Measurements from ENCODE around the gene FSIP1.

Gene FSIP1

DNA sequence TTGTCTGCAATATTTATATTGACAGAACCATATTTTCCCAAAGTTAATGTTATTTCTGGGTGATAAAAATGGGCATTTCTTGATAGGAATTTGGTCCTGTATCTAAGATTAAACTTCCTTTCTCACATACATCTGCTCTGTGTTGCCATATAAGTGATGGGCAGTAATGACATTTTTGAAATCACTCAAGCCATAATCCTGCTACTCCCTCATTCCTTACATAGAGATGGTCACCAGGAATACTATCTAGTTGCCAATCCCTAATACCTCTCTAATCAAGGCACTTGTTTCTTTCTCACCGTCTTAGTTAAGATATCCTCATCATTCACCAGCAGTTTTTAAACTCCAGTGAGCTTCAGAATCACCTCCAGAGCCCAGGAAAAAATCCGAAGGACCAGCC, 68.4 kb downstream of the FSIP1 start:
- DNase-seq, result no peak

GRCh38 chr15:39713846-39714245, 68.8 kb downstream of the FSIP1 start:
- no peak for DNase-seq

- DNase-seq, result no peak
These were observed 72.0 kb downstream of the FSIP1 start for GRCh38 chr15:39710681-39711080.

DNA sequence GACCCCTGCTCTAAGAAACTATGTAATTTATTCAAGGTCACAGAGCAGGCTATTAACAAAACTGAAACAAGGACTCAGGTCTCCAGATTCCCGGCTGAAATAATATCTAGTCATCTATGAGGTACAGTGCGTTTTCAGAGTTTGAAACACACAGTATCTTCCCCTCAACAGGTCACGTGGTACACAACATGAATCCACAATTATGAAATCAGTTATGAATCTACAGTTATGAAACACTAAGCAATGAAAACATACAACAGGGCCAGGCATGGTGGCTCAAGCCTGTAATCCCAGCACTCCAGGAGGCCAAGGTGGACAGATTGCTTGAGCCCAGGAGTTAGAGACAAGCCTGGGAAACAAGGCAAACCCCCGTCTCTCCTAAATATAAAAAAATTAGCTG, 72.7 kb downstream of the FSIP1 start:
- no peak for DNase-seq

GRCh38 chr15:39706206-39706605, 76.4 kb downstream of the FSIP1 start:
- no peak for DNase-seq

GRCh38 chr15:39704689-39705088, 78.0 kb downstream of the FSIP1 start:
- DNase-seq, result no peak

DNA sequence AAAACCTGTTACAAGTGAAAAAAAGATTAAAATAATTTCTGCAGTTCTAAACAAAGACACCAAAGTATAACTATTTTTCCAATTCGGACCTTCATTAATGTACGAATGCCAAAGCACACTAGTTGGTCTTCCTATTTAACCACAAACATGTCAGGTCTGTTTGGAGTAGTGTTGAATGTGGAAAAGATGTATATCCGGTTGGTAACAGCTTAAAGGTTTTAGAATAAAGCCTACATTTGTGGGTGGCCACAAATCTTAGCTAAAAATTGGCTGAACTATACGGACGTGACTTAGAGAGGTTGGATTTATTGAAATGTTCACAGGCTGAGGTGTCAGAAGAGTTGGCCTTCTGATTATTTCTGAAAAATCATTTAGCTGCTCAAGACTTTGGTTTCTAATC, 78.4 kb downstream of the FSIP1 start:
- DNase-seq, result no peak

DNA sequence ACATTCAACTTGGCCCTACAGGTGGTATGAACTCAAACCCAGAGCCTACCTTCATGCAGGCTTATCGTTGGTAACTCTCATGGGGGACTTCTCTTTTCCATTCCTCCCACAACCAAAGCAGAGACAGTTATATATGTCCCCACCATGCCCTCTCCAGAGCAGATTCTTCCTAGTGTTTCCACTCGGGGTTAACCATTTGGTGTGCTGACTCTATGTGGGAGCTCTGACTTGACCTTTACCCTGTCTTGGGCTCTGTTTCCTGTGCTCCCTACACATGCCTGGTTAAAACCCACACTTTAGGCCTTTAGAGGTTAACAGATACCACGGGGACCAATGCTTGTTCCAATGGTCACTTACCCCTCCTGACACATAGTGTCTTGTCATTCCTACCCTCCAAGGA, 80.7 kb downstream of the FSIP1 start:
- DNase-seq, result no peak

- DNase-seq, result no peak
These were observed 82.3 kb downstream of the FSIP1 start for GRCh38 chr15:39700375-39700700.

DNA sequence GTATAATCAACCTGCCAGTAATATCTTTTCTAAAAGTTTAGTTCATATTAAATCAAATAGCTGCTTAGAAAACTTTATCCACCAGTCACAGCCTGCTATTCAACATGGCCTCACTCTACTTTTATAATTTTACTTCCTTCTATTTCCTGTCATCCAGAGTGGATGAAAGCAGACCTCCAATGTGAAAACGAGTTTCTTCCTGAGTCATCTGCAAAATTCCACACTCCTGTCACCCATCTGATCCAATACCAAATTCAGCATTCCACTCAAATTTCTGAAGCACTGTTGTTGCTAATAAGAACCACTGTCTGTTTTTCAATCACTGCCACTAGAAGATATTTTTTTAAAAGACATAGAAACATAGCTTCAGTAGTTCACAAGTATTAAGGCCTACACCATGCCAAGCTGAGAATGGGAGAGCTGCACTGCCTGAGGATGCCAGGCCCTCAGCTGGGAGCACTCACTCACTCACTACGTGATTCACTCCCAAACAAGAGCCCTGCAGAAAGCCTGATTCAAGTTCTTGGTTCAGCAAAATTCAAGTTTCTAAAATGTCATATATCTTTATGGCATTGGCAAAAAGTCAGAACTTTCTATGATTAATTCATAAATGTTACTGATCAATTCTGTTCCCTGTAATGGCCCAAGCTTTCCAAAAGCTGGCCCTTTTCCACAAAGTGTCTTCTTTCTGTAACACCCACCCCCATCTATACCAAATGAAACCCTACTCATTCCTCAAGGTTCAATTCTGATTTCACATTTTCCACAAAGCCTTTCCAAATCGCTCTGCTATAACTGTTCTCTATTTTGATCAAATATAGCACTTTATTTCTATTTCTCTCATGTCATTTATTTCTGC, 82.9 kb downstream of the FSIP1 start:
- no peak for DNase-seq

DNA sequence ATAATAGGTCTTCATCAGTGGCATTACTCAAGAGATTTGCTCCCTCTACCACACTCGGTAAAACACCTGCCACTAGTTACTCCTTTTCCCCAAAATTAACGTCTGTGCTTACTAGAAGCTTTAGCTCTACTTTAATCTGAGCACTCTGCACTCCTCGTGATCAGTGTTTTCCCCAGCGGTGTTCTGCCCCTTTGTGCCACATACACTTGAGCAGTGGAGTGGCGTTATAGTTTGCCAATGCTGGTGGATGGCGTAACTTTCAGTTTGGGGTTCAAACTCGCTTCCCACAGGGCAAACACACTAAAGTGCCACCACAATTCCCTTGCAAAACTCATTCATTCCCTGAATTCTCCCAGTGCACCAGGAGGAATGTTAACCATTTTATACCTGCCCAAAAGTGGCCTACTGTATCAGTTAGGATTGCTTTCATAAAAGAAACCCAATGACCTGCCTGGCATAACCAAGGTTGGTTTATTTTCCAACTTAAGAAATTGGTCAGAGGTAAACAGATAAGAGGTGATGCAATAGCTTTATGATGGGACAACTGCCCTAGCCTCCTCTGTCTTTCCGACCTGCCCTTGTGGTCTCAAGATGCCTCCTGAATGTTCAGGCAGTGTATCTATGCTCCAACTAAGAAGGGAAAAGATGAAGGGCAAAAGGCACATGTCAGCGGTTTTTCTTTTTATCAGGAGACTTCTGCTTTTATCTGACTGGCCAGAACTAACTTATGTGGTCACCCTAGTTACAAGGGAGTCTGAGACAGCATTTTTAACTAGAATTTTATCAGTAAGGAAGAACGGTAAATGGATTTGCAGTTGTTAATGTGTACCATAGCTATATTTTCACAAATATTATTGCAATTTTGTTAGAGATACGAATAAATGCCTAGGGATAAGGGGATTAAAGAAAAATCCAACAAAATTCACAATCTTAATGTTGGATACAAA, 83.9 kb downstream of the FSIP1 start:
- DNase-seq, result no peak

DNA sequence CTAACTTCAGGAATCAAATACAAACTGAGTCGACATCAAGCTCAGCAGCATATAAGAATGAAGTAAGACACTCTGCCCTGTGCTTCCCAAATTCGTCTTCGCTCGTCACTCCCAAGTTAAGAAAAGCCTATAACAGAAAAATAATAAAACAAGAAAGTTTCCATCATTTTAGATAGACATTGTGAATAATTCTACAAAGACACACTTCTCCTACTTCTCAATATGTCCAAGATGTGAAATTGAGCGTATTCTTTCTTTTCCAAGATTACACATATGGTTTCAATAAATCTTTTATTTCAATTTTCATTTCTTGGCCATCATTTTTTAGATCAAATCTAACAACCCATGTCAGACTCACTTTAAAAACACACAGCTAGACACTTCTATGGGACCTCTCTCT, 85.1 kb downstream of the FSIP1 start:
- DNase-seq, result no peak

GRCh38 chr15:39695793-39696192, 86.8 kb downstream of the FSIP1 start:
- DNase-seq, result no peak

DNA sequence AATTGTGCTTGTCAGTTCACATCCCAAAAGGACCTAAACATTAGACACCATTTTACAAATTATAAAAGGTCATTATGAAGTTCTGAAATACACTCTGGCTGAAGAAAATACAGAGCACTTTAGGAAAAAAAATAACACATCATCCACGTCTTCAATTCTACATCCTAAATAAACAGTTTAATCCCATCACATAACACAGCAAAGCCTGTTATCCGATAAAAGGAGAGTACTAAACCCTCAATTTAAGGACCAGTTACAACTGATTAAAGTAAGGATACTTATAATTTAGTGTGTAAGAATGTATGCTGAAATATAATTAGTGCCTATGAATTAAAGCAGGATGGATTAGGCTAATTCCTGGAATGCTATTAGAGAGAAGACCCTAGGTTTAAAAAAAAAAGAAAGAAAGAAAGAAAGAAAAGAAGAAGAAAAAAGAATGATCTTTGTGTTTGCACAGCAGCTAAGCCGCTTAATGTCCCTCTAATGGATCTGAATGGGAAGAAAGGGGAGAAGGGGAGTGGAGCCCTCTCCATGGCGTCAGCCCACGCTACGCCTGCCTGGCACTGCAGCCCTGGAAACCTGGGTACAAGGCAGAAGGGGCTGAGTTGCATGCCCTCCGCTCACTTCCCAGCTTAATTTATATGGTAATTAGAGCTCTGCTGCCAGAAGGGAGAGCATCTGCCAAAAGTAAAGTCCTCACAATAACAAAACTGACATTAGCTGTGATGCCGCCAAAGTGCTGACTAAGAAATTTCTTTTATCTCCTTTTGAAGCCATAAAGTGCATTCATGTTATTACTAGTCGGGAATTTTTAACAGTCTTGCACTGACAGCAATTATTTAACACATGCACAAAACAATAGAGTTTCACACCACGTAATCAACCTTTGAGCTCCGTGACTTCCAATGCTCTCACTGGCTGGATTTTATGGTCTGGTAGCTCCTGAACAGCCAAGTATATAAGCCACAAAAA, 90.0 kb downstream of the FSIP1 start:
- no peak for DNase-seq

DNA sequence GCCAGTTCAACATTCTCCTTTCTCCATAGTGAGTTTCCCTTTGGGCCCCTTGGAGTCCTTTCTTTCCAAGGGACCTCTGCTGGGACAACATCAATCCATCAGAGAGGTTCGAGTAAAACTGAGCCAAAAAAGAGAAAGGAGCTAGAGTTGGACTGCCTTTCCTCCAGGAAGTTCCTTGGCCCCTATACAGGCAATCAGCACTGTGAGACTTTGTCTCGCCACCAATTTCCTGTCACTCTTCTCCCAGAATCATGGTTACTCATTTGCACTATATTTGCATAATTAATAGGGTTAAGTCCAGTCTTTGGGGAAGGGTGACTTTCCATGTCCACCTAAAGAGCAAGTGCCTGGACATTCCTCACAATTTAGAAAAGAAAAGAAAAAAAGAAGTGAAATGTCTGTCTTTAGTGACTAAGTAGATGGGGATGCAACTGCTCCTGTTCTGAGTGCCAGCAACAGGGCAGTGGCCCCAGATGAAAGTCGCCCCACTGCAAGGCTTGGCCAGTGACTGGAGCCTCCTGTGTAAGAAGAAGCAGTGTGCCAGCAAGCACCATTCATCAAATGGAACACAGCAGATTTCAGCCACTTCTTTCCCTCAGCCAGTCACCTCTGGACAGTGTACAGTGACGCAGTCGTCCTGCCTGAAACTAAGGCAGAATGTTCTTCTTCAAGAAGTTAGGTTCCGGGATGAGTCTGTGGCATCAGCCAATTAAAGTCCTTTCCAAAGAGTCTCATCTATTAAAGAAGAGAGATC, 91.6 kb downstream of the FSIP1 start:
- no peak for DNase-seq

GRCh38 chr15:39687965-39688364, 94.7 kb downstream of the FSIP1 start:
- DNase-seq, result no peak

GRCh38 chr15:39685999-39686613, 96.5 kb downstream of the FSIP1 start:
- no peak for DNase-seq

DNA sequence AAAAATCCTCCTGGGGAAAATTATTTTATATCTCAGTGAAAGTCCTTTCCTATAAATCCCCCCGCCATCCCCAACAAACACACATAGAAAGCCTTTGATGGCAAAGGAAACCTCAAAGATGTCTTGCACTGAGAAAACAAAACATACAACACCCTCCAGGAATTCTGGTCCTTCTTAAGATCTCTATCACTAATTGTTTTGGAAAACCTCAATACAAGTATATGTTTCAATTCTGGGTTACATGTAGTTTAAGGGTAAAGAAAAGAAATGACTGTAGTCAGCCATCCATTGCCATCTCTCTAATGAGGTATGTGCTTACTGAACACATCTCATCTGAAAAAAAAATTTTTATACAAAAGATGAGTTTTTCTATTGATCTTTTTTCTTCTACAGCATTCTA, 97.3 kb downstream of the FSIP1 start:
- no peak for DNase-seq

DNA sequence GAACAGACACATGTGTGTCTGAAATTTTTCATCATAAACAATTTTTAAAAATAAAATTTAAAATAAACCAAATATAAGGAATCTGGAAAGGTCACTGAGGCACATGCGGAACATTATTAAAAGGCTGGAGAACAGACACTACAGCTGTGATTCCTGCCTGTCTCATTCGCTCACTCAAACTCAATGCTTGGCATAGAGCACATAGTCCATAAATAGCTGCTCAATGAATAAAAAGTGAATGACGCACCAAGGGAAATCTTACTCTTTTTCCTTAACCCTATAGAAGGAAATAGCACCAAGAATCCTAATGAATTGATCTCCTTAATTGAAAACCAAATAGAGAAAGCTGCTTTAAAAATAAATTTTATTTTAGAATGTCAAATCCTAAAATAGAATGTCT, 98.4 kb downstream of the FSIP1 start:
- DNase-seq, result no peak

DNA sequence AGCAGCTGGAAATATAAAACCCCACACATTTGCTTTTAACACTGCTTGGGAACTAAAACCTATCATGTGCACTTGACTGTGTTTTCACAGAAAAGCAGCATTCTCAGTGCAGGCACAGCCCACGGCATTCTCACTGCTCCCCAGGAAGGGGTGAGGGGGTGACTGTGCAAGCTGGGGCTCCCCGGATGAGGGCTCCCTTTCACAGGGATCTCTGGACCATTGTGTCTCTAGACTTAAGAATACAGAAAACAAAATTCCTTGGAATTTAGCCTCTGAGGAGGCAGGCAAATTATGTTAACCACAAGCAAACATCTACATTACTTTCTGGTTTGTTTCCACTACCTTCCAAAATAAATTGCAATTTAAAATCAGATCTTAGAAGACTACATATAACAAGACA, 100.3 kb downstream of the FSIP1 start:
- DNase-seq, result no peak

GRCh38 chr15:39680868-39681267, 101.8 kb downstream of the FSIP1 start:
- DNase-seq, result no peak

DNA sequence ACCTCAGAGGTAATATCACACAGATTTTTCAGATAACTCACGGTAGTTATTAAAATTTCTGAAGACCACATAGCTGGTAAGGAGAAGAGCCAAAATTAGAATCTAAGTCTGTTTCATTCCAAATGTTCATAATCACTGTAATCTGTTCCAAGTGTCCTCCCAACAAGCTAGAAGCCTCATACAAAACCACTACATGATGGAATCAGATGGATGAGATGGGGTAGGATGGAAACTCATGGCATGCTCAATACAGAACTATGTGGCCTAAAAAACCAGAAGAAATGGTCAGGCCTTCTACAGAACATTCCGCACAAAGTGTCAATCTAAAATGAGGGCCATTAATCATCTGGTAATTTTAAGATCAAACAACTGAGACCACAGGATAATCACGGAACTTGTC, 110.0 kb downstream of the FSIP1 start:
- no peak for DNase-seq
